Muscle of back (tissue), 11 donors: Measurements from ENCODE around the gene FLAD1. TPM values are rescaled to one million over a fixed set of nuclear protein-coding genes. Genes with fewer than 3 reads are reported as not detected.
"Not testable (repeated sequence)": the region's sequence is repeated elsewhere in the genome, so short reads cannot be mapped to it uniquely, and the experiment has no call there.

Source experiments
- DNase-seq, 3 donors: peaks; one replicate each; pipeline versions ENCODE4 v3.0.0 to v3.0.0-alpha.2; 2013
- polyA plus RNA-seq, 10 donors: library from polyadenylated mRNA; unstranded; fragments of 120-200 nt; gene quantifications; one replicate each; pipeline ENCODE4 v1.2.1, GENCODE V29; 2013; ENCODE audit not compliant: insufficient read length in 10 of 10

Gene FLAD1
- polyA plus RNA-seq, 10 donors = 15.3 to 21.0 (median 19.5) TPM

- no peak for DNase-seq
Measured at GRCh38 chr1:154967331-154967950, 15.7 kb upstream of the FLAD1 start.

GRCh38 chr1:154968731-154969130 lies 14.4 kb upstream of the FLAD1 start:
- no peak for DNase-seq

- no peak for DNase-seq
Measured at GRCh38 chr1:154969246-154969645, 13.9 kb upstream of the FLAD1 start.

GRCh38 chr1:154969860-154970452 lies 13.2 kb upstream of the FLAD1 start:
- DNase-seq = peak in 1 of 3 donors; percentile 59

GRCh38 chr1:154970631-154971340 lies 12.4 kb upstream of the FLAD1 start, which contains the start of gene SHC1:
SHC1 (minus strand) TSS chr1:154970747; CDS start chr1:154970526, 221 bp downstream.
- peak; percentile 96 to 99 (median 97) for DNase-seq

GRCh38 chr1:154971341-154971998 lies 11.7 kb upstream of the FLAD1 start:
- DNase-seq = no peak

- no peak for DNase-seq
Measured at GRCh38 chr1:154972213-154972516, 11.0 kb upstream of the FLAD1 start.

- peak in 2 of 3 donors; percentile 61 to 93 for DNase-seq
Measured at GRCh38 chr1:154972517-154973343, 10.4 kb upstream of the FLAD1 start.

GRCh38 chr1:154973344-154974101 lies 9.6 kb upstream of the FLAD1 start:
- DNase-seq = peak; percentile 94 to 97 (median 97)

GRCh38 chr1:154974102-154974807 lies 8.9 kb upstream of the FLAD1 start, which contains the start of gene CKS1B:
CKS1B (plus strand) TSS chr1:154974681; CDS start chr1:154974746, 65 bp downstream.
- DNase-seq = peak; percentile 99 to 100 (median 100)

GRCh38 chr1:154974808-154975408 lies 8.2 kb upstream of the FLAD1 start:
- DNase-seq = peak; percentile 97 to 100 (median 98)

GRCh38 chr1:154975409-154976059 lies 7.6 kb upstream of the FLAD1 start:
- peak in 2 of 3 donors; percentile 62 to 81 for DNase-seq

GRCh38 chr1:154977762-154978161 lies 5.4 kb upstream of the FLAD1 start:
- not testable (repeated sequence) for DNase-seq

GRCh38 chr1:154978360-154978759 lies 4.8 kb upstream of the FLAD1 start:
- no peak for DNase-seq

- no peak for DNase-seq
Measured at GRCh38 chr1:154982341-154982740, 803 bp upstream of the FLAD1 start.

- no peak for DNase-seq
Measured at GRCh38 chr1:154983776-154984466, 777 bp downstream of the FLAD1 start.

GRCh38 chr1:154986736-154987135 lies 3.6 kb downstream of the FLAD1 start:
- DNase-seq = not testable (repeated sequence)

- DNase-seq = no peak
Measured at GRCh38 chr1:154987326-154987725, 4.2 kb downstream of the FLAD1 start.
